ENCODE measurements around the gene C2orf49. TPM values are rescaled to one million over a fixed set of nuclear protein-coding genes. Genes with fewer than 3 reads are reported as not detected.
A peak's percentile ranks its signal among the peaks of the same experiment; 100 is the strongest.

C2orf49 gene
- total and polyA plus RNA-seq, 2 donors = 11.1 to 17.0 TPM

DNA sequence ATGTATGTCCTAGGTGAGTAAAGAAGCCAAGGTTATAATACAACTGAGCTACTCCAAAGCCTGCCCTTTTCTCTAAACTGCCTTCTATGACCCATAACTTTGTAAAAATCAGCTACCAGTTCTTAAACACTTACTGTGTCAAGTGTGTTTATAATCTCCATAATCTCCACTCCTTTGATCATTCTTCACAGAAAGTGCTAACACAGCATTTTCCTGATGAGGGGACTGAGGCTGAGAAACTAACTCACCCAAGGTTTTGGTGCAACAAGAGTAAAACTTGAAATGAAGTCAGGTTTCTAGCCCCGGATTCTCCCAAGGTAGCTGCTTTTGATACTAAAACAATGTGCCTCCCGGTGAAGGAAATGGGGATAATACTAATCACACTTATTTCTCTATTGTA is 1.9 kb upstream of the C2orf49 start:
- Histone ChIP-seq H3K9me3 (ENCODE audit: control insufficient read depth in 2 of 2, insufficient read depth in 1 of 2, low read length in 1 of 2) (peaks cover 0 to 1% of the 10 kb centered on the region in 2 donors), H3K36me3 (ENCODE audit: control insufficient read depth in 2 of 2, insufficient read depth in 2 of 2, low read length in 1 of 2) (peaks cover 8 to 14% of the 10 kb centered on the region in 2 donors), H3K4me3 (ENCODE audit: low read length in 2 of 2) (no peak overlapping the region), H3K4me1 (ENCODE audit: control insufficient read depth in 2 of 2, insufficient read depth in 2 of 2, low read length in 2 of 2) (peaks cover 5 to 13% of the 10 kb centered on the region in 2 donors), H3K27me3 (ENCODE audit: control insufficient read depth in 2 of 2, insufficient read depth in 1 of 2, low read length in 1 of 2) (no peaks in the 10 kb centered on the region), H3K27ac (ENCODE audit: low read depth in 1 of 2, low read length in 1 of 2) (no peak overlapping the region)
- no peak for DNase-seq (ENCODE audit: low read depth in 6 of 9, low spot score in 9 of 9)
- 99% methylated on average over 2 of the region's 2 CpGs for WGBS

DNA sequence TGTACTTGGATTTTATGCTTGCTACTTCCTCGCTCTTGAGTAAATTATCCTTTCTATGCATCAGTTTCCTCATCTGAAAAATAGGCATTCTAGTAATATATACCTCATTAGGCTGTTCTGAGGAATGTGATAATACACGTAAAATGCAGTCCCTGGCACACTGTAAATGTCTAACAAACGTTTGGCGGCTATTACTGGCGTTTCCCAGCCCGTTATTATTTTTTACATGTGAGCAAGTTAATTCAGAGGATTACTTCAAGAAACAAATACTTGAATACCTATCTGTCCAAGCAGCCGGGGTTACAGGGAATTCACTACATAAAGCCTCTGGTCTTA is 586 bp upstream of the C2orf49 start:
- Histone ChIP-seq H3K9me3 (ENCODE audit: control insufficient read depth in 2 of 2, insufficient read depth in 1 of 2, low read length in 1 of 2) (peaks cover 0 to 1% of the 10 kb centered on the region in 2 donors), H3K27ac (ENCODE audit: low read depth in 1 of 2, low read length in 1 of 2) (peak overlapping the region; percentile 93 to 98), H3K4me3 (ENCODE audit: low read length in 2 of 2) (peak overlapping the region; percentile 75 to 98), H3K27me3 (ENCODE audit: control insufficient read depth in 2 of 2, insufficient read depth in 1 of 2, low read length in 1 of 2) (no peaks in the 10 kb centered on the region), H3K4me1 (ENCODE audit: control insufficient read depth in 2 of 2, insufficient read depth in 2 of 2, low read length in 2 of 2) (peaks cover 5 to 13% of the 10 kb centered on the region in 2 donors), H3K36me3 (ENCODE audit: control insufficient read depth in 2 of 2, insufficient read depth in 2 of 2, low read length in 1 of 2) (peaks cover 13 to 26% of the 10 kb centered on the region in 2 donors)
- no peak for DNase-seq (ENCODE audit: low read depth in 6 of 9, low spot score in 9 of 9)
- 6% methylated on average over 7 of the region's 7 CpGs for WGBS

DNA sequence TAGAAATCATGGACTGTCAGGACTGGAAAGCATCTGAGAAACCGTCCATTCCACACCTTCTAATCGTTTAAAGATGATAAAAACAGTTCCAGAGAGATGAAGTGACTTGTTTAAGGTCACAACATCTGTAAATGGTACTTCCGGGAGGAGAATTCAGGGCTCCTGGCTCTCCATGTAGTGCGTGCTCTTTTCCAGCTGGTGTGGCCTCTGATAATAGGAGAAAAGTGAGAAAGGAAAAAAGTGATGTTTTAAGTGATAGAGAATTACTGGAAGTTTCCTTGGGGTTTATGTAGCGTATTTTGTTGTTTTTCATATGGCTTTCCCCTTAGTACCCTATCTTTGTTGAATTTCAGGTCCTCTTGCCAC is 663 bp downstream of the C2orf49 start:
- H3K27me3 ChIP-seq (ENCODE audit: control insufficient read depth in 2 of 2, insufficient read depth in 1 of 2, low read length in 1 of 2) = no peaks in the 10 kb centered on the region
- peaks cover 0 to 1% of the 10 kb centered on the region in 2 donors for H3K9me3 ChIP-seq (ENCODE audit: control insufficient read depth in 2 of 2, insufficient read depth in 1 of 2, low read length in 1 of 2)
- peak overlapping the region; percentile 75 to 98 for H3K4me3 ChIP-seq (ENCODE audit: low read length in 2 of 2)
- DNase-seq (ENCODE audit: low read depth in 6 of 9, low spot score in 9 of 9) = peak in 2 of 9 donors; percentile 36 to 47
- H3K4me1 ChIP-seq (ENCODE audit: control insufficient read depth in 2 of 2, insufficient read depth in 2 of 2, low read length in 2 of 2) = peaks cover 5 to 13% of the 10 kb centered on the region in 2 donors
- H3K36me3 ChIP-seq (ENCODE audit: control insufficient read depth in 2 of 2, insufficient read depth in 2 of 2, low read length in 1 of 2) = peaks cover 18 to 36% of the 10 kb centered on the region in 2 donors
- peak overlapping the region; percentile 93 to 98 for H3K27ac ChIP-seq (ENCODE audit: low read depth in 1 of 2, low read length in 1 of 2)
- WGBS = 14% methylated on average over 5 of the region's 5 CpGs

DNA sequence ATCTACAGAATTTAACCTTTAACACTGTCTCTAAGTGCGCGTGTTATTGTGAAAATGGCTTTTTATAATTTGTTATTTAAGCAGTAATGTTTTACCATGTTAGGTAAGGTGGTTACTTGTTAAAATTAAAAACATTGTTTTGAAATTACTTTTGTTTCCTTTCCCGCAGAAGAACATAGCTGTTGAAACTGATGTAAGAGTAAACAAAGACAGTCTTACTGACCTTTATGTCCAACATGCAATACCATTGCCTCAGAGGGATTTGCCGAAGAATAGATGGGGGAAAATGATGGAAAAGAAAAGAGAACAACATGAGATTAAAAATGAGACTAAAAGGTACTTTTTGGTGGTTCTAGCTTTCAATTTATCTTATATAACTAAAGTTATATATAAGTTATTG is 2.1 kb downstream of the C2orf49 start:
- WGBS = 97% methylated on average over 4 of the region's 4 CpGs
- Histone ChIP-seq H3K36me3 (ENCODE audit: control insufficient read depth in 2 of 2, insufficient read depth in 2 of 2, low read length in 1 of 2) (peaks cover 23 to 47% of the 10 kb centered on the region in 2 donors), H3K27ac (ENCODE audit: low read depth in 1 of 2, low read length in 1 of 2) (no peak overlapping the region), H3K27me3 (ENCODE audit: control insufficient read depth in 2 of 2, insufficient read depth in 1 of 2, low read length in 1 of 2) (no peaks in the 10 kb centered on the region), H3K4me1 (ENCODE audit: control insufficient read depth in 2 of 2, insufficient read depth in 2 of 2, low read length in 2 of 2) (peaks cover 5 to 13% of the 10 kb centered on the region in 2 donors), H3K4me3 (ENCODE audit: low read length in 2 of 2) (no peak overlapping the region), H3K9me3 (ENCODE audit: control insufficient read depth in 2 of 2, insufficient read depth in 1 of 2, low read length in 1 of 2) (peaks cover 0 to 1% of the 10 kb centered on the region in 2 donors)
- no peak for DNase-seq (ENCODE audit: low read depth in 6 of 9, low spot score in 9 of 9)

DNA sequence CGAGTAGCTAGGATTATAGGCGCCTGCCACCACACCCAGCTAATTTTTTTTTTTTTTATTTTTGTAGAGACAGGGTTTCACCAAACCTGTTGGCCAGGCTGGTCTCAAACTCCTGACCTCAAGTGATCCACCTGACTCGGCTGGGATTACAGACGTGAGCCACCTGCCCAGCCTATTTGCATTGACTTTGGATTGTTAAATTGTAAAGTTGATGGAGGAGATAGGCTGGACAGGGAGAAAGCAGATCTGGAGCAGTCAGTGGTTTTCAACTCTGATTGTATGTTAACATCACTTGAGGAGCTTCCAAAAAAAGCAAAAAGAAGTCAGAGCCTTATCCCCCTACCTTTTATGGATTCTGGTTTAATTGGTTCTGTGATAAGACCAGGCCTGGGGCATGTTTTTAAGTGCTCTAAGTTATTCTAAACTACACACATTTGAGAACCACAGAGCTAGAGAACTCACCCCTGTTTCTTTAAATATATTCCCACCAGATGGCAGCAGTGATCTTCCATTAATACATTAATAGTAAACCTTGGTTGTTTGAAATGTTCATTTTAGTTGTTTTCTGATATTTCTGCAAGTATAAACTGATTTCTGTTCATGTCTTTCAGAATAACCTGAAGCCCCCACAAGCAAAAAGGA is 7.5 kb downstream of the C2orf49 start:
- H3K27ac ChIP-seq (ENCODE audit: low read depth in 1 of 2, low read length in 1 of 2) = no peak overlapping the region
- no peak overlapping the region for H3K4me3 ChIP-seq (ENCODE audit: low read length in 2 of 2)
- no peaks in the 10 kb centered on the region for H3K9me3 ChIP-seq (ENCODE audit: control insufficient read depth in 2 of 2, insufficient read depth in 1 of 2, low read length in 1 of 2)
- H3K27me3 ChIP-seq (ENCODE audit: control insufficient read depth in 2 of 2, insufficient read depth in 1 of 2, low read length in 1 of 2) = no peaks in the 10 kb centered on the region
- DNase-seq (ENCODE audit: low read depth in 6 of 9, low spot score in 9 of 9) = peak in 4 of 9 donors; percentile 9 to 73 (median 46)
- peaks cover 32 to 83% of the 10 kb centered on the region in 2 donors for H3K36me3 ChIP-seq (ENCODE audit: control insufficient read depth in 2 of 2, insufficient read depth in 2 of 2, low read length in 1 of 2)
- 93% methylated on average over 4 of the region's 4 CpGs for whole genome bisulfite sequencing
- no peaks in the 10 kb centered on the region for H3K4me1 ChIP-seq (ENCODE audit: control insufficient read depth in 2 of 2, insufficient read depth in 2 of 2, low read length in 2 of 2)

DNA sequence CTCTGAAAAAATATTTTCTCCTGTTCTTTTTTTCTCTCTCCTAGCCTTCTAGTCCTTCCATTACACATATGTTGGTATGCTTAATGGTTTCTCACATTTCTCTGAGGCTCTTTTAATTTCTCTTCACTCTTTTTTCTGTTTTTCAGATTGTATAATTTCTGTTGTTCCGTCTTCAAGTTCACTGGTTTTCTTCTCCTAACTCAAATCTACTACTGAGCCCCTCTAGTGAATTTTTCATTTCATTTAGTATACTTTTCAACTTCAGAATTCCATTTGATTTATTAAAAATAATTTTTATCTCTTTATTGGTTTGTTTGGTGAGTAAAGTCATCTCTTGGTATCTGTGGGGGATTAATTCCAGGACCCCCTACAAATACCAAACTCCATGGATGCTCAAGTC is 19.8 kb downstream of the C2orf49 start:
- WGBS = 99% methylated on average over 1 of the region's 1 CpG
- H3K36me3 ChIP-seq (ENCODE audit: control insufficient read depth in 2 of 2, insufficient read depth in 2 of 2, low read length in 1 of 2) = peaks cover 18 to 66% of the 10 kb centered on the region in 2 donors
- no peak for DNase-seq (ENCODE audit: low read depth in 6 of 9, low spot score in 9 of 9)

DNA sequence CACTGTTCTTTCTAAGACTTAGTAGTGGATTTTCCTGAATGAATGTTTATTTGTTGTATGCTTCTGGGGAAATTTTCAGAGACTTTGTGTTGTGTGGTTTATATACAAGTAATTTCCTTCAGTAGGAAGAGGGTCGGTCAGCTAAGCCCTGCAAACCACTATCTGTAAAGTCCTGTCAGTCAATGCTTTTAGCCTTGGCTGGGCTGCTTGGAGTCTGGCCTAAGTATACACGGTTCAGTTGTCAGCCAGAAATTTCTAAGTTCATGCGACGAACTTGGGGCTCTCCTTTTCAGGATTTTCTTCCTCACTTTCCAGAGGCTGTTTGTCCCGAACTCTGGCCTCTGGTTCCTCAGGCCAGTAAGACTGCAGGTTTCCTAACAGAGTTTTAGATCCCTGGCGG is 21.3 kb downstream of the C2orf49 start:
- peaks cover 18 to 73% of the 10 kb centered on the region in 2 donors for H3K36me3 ChIP-seq (ENCODE audit: control insufficient read depth in 2 of 2, insufficient read depth in 2 of 2, low read length in 1 of 2)
- no peak overlapping the region for H3K4me3 ChIP-seq (ENCODE audit: low read length in 2 of 2)
- no peak overlapping the region for H3K27ac ChIP-seq (ENCODE audit: low read depth in 1 of 2, low read length in 1 of 2)
- DNase-seq (ENCODE audit: low read depth in 6 of 9, low spot score in 9 of 9) = no peak
- no peaks in the 10 kb centered on the region for H3K27me3 ChIP-seq (ENCODE audit: control insufficient read depth in 2 of 2, insufficient read depth in 1 of 2, low read length in 1 of 2)
- peaks cover 22 to 33% of the 10 kb centered on the region in 2 donors for H3K4me1 ChIP-seq (ENCODE audit: control insufficient read depth in 2 of 2, insufficient read depth in 2 of 2, low read length in 2 of 2)
- WGBS = 95% methylated on average over 6 of the region's 6 CpGs
- peaks cover 2 to 7% of the 10 kb centered on the region in 2 donors for H3K9me3 ChIP-seq (ENCODE audit: control insufficient read depth in 2 of 2, insufficient read depth in 1 of 2, low read length in 1 of 2)

More for the DNA sequence above, 19.8 kb downstream of the C2orf49 start:
- Histone ChIP-seq H3K4me3 (ENCODE audit: low read length in 2 of 2) (no peak overlapping the region), H3K4me1 (ENCODE audit: control insufficient read depth in 2 of 2, insufficient read depth in 2 of 2, low read length in 2 of 2) (peaks cover 12 to 19% of the 10 kb centered on the region in 2 donors), H3K27me3 (ENCODE audit: control insufficient read depth in 2 of 2, insufficient read depth in 1 of 2, low read length in 1 of 2) (no peaks in the 10 kb centered on the region), H3K27ac (ENCODE audit: low read depth in 1 of 2, low read length in 1 of 2) (no peak overlapping the region), H3K9me3 (ENCODE audit: control insufficient read depth in 2 of 2, insufficient read depth in 1 of 2, low read length in 1 of 2) (peaks cover 2 to 7% of the 10 kb centered on the region in 2 donors)

DNA sequence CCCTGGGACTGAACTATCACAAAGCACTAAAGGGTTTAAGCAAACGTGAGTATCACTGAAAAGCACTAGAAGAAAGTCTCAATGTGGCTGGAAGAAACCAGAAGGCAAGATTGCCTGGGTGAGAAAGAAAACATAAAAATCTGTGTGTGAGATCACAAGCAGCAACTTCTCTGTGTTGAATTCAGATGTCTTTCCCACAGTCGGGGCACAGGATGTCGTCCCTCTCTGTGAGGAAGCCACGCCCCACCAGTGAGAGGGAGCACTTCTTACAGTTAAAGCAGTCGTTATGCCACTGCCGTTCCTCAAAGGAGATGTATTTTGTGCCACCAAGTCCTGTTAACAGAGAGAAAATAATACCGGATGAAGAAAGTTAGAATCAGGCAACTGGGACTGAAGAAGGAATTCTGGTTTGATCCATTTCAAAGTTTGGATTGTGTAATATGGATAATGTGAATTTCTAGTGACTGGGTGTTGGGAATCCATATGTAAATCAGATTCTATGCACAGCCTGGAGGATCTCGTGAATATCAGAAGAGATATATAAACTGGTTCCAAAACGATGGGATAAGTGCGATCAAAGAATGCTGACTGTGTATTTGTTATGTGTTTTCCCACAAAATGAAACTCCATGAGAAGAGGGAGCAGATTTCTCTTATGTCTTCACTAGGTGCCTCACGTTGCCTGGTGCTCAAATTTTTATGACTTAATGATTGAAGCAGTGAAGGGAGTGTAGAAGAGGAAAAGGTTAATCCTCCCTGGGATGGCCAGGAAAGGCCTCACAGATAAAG is 24.0 kb downstream of the C2orf49 start:
- peak overlapping the region; percentile 80 to 83 for H3K27ac ChIP-seq (ENCODE audit: low read depth in 1 of 2, low read length in 1 of 2)
- peaks cover 22 to 54% of the 10 kb centered on the region in 2 donors for H3K4me1 ChIP-seq (ENCODE audit: control insufficient read depth in 2 of 2, insufficient read depth in 2 of 2, low read length in 2 of 2)
- WGBS = 25% methylated on average over 11 of the region's 11 CpGs
- H3K4me3 ChIP-seq (ENCODE audit: low read length in 2 of 2) = no peak overlapping the region
- H3K27me3 ChIP-seq (ENCODE audit: control insufficient read depth in 2 of 2, insufficient read depth in 1 of 2, low read length in 1 of 2) = no peaks in the 10 kb centered on the region
- peaks cover 1 to 4% of the 10 kb centered on the region in 2 donors for H3K9me3 ChIP-seq (ENCODE audit: control insufficient read depth in 2 of 2, insufficient read depth in 1 of 2, low read length in 1 of 2)
- H3K36me3 ChIP-seq (ENCODE audit: control insufficient read depth in 2 of 2, insufficient read depth in 2 of 2, low read length in 1 of 2) = peaks cover 23 to 79% of the 10 kb centered on the region in 2 donors
- peak; percentile 55 to 94 (median 69) for DNase-seq (ENCODE audit: low read depth in 6 of 9, low spot score in 9 of 9)
